C4-2B (cell line): ENCODE data around the gene SSBP3.

Source experiments
- H3K27ac ChIP-seq: fragments of 450-650 bp; 2 replicates; pipeline ENCODE4 v1.5.1; 2017
- ZFX ChIP-seq: fragments of 450-650 bp; IDR thresholded peaks from 2 replicates; pipeline ENCODE4 v1.6.1; 2017
- TF ChIP-seq, protein P1 (sequence below): fragments of 450-650 bp; conservative IDR thresholded peaks from 2 replicates; pipeline ENCODE4 v1.5.1; 2017; ENCODE audit warnings: mild to moderate bottlenecking

The SSBP3 gene

DNA sequence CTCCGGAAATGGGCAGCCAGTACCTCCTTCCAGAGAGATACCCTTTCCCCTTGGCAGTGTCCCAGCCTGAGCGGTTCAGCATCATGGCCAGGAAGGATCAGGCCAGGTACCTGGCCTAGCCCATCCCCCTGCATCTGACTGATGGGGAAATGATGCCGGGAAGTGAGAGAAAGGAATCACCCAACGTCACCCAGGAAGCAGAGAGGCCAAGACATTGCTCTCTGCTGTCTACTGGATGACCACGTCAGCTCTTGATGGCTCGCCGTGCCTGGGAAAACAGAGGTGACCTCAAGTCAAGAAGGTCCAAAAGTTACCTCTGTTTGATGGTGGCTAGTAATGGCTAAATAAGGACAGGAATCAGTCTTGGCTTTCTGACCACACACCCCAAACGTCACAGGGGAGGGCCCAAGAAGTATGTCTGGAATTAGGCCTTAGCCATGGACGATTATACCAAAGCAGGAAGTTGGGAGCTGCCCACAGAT is 127.2 kb downstream of the SSBP3 start:
- TF ChIP-seq ZFX: no peak
- TF ChIP-seq, protein P1, sequence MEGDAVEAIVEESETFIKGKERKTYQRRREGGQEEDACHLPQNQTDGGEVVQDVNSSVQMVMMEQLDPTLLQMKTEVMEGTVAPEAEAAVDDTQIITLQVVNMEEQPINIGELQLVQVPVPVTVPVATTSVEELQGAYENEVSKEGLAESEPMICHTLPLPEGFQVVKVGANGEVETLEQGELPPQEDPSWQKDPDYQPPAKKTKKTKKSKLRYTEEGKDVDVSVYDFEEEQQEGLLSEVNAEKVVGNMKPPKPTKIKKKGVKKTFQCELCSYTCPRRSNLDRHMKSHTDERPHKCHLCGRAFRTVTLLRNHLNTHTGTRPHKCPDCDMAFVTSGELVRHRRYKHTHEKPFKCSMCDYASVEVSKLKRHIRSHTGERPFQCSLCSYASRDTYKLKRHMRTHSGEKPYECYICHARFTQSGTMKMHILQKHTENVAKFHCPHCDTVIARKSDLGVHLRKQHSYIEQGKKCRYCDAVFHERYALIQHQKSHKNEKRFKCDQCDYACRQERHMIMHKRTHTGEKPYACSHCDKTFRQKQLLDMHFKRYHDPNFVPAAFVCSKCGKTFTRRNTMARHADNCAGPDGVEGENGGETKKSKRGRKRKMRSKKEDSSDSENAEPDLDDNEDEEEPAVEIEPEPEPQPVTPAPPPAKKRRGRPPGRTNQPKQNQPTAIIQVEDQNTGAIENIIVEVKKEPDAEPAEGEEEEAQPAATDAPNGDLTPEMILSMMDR: no peak
- H3K27ac ChIP-seq: peak overlapping the region; percentile 83

DNA sequence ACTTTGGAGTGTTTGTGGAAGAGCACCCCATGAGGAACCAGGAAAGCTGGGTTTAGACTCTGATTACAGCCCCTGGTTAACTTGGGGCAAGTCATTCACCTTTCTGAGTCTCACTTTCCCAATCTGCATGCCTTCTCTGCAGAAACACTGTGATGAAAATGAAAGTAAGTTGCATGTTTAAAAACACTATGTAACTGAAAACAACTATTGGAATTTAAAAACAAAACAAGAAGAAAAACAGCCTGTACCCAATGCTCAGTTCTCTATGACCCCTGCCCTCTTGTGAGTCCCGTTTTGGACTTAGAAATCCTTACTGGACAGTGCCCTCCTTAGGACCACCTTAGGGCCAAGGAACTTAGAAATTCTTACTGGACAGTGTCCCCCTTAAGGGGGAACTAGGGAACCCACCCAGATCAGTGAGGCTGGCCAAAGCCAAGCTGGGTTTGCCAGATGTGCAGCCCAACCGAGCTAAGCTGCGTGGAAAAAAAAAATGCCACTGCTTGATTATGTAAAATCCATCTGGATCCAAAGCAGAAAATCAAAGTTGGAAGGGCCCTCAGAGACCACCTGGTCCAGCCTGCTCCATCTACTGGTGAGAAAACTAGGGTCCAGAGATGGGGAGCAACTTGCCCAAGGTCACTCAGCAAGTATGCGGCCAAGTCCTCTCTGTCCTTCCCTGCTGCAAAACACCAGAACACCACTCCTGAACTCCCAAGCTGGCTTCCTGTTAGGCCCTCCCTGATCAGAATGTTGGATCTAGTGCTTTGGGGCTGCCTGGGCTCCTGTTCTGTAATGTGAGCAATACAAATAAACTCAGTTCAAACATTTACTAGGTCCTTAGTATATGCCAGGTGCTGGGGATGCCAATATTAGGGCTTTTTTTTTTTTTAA is 128.5 kb downstream of the SSBP3 start:
- peak overlapping the region; percentile 83 for H3K27ac ChIP-seq
- TF ChIP-seq, protein P1: no peak
- no peak for TF ChIP-seq ZFX

DNA sequence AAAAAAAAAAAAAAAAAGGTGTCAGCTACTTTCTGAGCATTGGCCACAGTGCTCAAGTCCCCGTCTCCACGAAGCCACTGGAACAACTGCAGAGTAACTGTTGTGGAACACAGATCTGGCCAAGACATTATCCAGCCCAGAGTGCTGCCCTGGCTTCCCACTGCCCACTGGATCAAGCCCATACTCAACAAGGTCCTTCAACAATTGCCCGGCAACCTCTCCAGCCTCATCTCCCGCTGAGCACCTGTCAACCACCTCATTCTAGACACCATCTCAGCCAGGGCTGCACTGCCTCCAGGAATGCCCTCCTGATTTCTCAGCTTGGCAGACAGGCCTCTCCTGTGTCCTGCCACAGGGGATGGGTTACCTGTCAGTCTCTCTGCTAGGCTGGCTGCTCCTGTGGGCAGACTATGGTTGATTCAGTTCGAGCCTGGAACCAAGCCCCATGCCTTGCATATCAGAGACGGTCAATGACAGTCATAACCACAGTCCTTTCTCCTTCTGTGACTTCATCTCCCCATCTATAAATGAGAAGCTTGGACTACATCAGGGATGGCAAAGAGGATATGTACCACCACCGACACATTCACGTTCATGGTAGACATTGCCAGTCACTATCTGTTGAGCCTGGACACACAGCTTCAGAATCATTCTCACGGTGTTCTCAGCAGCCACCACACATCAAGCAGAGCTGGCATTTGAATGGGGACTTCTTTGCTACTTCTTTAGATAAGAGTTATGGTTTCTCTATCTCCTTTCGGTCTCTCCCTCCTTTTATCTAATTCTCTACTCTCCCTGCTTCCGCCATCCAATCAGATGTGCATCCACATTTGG is 129.4 kb downstream of the SSBP3 start:
- no peak for TF ChIP-seq ZFX
- TF ChIP-seq, protein P1: no peak
- H3K27ac ChIP-seq: peak overlapping the region; percentile 83

DNA sequence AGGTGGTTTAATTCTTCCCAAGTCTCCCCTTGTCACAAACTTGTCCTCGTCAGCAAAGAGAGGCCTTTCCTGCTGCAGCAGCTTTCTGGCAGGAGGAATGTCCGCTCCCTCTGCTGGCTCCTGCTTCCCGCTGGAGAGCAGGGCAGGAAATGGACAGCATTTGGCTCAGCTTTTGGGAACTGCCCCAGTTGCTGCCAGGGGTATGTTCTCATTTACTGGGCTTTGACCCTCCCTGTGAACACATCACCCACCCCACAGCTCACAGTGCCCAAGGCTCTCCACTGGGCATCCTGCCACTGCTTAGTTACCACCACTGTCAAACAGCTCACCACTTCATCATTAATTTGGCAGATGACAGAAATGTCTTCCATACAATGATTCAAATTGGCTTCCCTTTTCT is 130.8 kb downstream of the SSBP3 start:
- TF ChIP-seq ZFX: no peak
- TF ChIP-seq, protein P1: no peak
- peak overlapping the region; percentile 1; the same call in 1 of the 2 replicates for H3K27ac ChIP-seq

DNA sequence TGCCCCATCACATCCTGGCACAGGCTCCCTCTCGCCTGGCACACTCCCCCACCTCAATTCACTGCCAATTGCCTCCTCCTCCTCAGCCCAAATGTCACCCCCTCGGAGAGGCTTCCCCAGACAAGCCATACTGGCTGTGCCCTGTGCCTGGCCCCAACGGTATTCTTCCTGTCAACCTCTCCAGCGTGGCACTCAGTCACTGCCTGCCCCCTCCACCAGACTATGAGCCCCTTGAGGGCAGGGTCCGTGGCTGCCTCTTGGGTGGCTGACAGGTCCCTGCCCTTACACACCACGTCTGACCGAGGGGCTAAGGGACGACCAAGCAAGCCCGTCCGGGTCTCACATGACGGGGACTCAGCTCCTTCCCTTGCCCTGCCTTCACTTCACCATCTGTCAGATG is 131.3 kb downstream of the SSBP3 start:
- TF ChIP-seq, protein P1: no peak
- no peak for TF ChIP-seq ZFX
- peak overlapping the region; percentile 1; the same call in 1 of the 2 replicates for H3K27ac ChIP-seq

DNA sequence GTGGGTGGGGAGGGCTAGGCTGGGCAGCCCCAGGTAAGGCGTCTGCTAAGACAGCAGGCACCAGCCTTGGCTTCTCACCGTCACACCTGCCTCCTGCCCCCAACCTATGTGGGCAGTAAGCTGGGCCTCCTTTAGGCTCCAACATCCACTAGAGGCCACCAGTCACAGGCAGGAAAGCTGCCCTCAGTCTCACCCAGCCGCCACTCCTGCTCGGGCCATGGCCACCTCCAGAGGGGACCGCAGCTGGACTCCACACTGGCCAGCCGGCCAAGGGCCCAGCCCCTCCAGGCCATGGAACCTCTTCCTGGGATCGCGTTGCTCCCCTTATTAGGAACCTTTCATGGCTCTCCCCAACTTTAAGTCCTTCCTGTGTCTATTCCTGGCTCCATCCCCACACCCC is 131.7 kb downstream of the SSBP3 start:
- TF ChIP-seq, protein P1: no peak
- TF ChIP-seq ZFX: no peak
- no peak overlapping the region; the same call in 1 of the 2 replicates for H3K27ac ChIP-seq

DNA sequence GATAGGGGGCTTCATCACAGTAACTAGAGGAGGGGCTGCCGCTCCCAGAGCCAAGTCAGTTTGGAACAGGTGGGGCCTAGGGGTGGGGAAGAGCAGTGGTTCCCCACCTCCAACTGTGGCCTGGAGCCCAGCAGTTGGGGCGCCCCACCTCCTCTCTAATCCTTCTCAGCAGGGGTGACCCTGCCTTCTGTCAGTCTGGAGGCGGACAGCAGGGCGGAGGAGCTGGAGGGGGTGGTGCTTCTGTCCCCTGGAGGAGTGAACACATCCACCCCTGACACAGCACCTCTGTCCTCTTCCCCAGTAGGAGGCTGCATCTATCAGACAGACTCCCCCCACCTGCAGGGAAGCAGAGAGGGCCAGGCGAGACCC is 132.4 kb downstream of the SSBP3 start:
- TF ChIP-seq, protein P1: no peak
- no peak for TF ChIP-seq ZFX
- no peak overlapping the region for H3K27ac ChIP-seq
